ENCODE measurements around the gene USH1C. TPM values are rescaled to one million over a fixed set of nuclear protein-coding genes. Genes with fewer than 3 reads are reported as not detected.

The USH1C gene
- total and polyA plus RNA-seq, 12 donors: 0.14 to 16.9 (median 0.85) TPM; not detected in 2

- H3K4me1 ChIP-seq (replicated peaks in 1 of 2): peaks cover 0 to 14% of the 10 kb centered on the region in 2 donors
- no peak overlapping the region for H3K4me3 ChIP-seq
- intact Hi-C loops (cut with DNase I): loop anchor here in 1 of 2 donors (10.0 kb wide), 1 partner anchor 284 kb away; no protein-coding TSS in a partner anchor
- H3K27ac ChIP-seq: no peak overlapping the region
- no peaks in the 10 kb centered on the region for H3K27me3 ChIP-seq
- no peaks in the 10 kb centered on the region for H3K36me3 ChIP-seq (replicated peaks in 1 of 2)
- no peak for TF ChIP-seq POLR2A (IDR thresholded peaks at IDR 0.05)
- TF ChIP-seq CTCF (IDR thresholded peaks at IDR 0.05): no peak
- no peaks in the 10 kb centered on the region for H3K9me3 ChIP-seq (replicated peaks in 1 of 3)
- DNase-seq: no peak
- 28 to 41% (median 39%) methylated on average over 3 of the region's 3 CpGs for WGBS, 4 donors
These were observed 35.4 kb downstream of the USH1C start for GRCh38 chr11:17508791-17509190.

GRCh38 chr11:17508306-17508705, 35.9 kb downstream of the USH1C start:
- DNase-seq: no peak
- no peaks in the 10 kb centered on the region for H3K36me3 ChIP-seq (replicated peaks in 1 of 2)
- H3K27ac ChIP-seq: no peak overlapping the region
- no peak for TF ChIP-seq CTCF (IDR thresholded peaks at IDR 0.05)
- no peak for TF ChIP-seq POLR2A (IDR thresholded peaks at IDR 0.05)
- intact Hi-C loops (cut with DNase I): loop anchor here in 1 of 2 donors (10.0 kb wide), 1 partner anchor 284 kb away; no protein-coding TSS in a partner anchor
- peaks cover 0 to 14% of the 10 kb centered on the region in 2 donors for H3K4me1 ChIP-seq (replicated peaks in 1 of 2)
- 21 to 51% (median 42%) methylated on average over 3 of the region's 3 CpGs for WGBS, 4 donors
- no peaks in the 10 kb centered on the region for H3K27me3 ChIP-seq
- H3K4me3 ChIP-seq: no peak overlapping the region
- H3K9me3 ChIP-seq (replicated peaks in 1 of 3): no peaks in the 10 kb centered on the region

- H3K4me1 ChIP-seq (replicated peaks in 1 of 2): peaks cover 0 to 14% of the 10 kb centered on the region in 2 donors
- H3K27ac ChIP-seq: no peak overlapping the region
- H3K36me3 ChIP-seq (replicated peaks in 1 of 2): no peaks in the 10 kb centered on the region
- no peak overlapping the region for H3K4me3 ChIP-seq
- WGBS, 4 donors: 85 to 91% (median 88%) methylated on average over 2 of the region's 2 CpGs
- no peak for DNase-seq
- no peaks in the 10 kb centered on the region for H3K27me3 ChIP-seq
- TF ChIP-seq POLR2A (IDR thresholded peaks at IDR 0.05) (no peak), CTCF (IDR thresholded peaks at IDR 0.05) (no peak)
- H3K9me3 ChIP-seq (replicated peaks in 1 of 3): no peaks in the 10 kb centered on the region
- intact Hi-C loops (cut with DNase I): loop anchor here in 1 of 2 donors (10.0 kb wide), 1 partner anchor 283 kb away; no protein-coding TSS in a partner anchor
These were observed 36.4 kb downstream of the USH1C start for GRCh38 chr11:17507773-17508172.

GRCh38 chr11:17506942-17507341, 37.3 kb downstream of the USH1C start:
- no peak overlapping the region for H3K4me3 ChIP-seq
- H3K27ac ChIP-seq: no peak overlapping the region
- intact Hi-C loops (cut with DNase I): loop anchor here in 1 of 2 donors (10.0 kb wide), 1 partner anchor 282 kb away; no protein-coding TSS in a partner anchor
- no peaks in the 10 kb centered on the region for H3K9me3 ChIP-seq (replicated peaks in 1 of 3)
- no peak for DNase-seq
- no peaks in the 10 kb centered on the region for H3K27me3 ChIP-seq
- peaks cover 0 to 14% of the 10 kb centered on the region in 2 donors for H3K4me1 ChIP-seq (replicated peaks in 1 of 2)
- 71 to 82% (median 75%) methylated on average over 3 of the region's 3 CpGs for WGBS, 4 donors
- TF ChIP-seq CTCF (IDR thresholded peaks at IDR 0.05): no peak
- TF ChIP-seq POLR2A (IDR thresholded peaks at IDR 0.05): no peak
- H3K36me3 ChIP-seq (replicated peaks in 1 of 2): no peaks in the 10 kb centered on the region

All from adrenal gland (tissue), 12 donors.